Measurements from ENCODE around the gene WNT7A. TPM values are rescaled to one million over a fixed set of nuclear protein-coding genes. Genes with fewer than 3 reads are reported as not detected.
A peak's percentile ranks its signal among the peaks of the same experiment; 100 is the strongest.

Gene WNT7A
- total RNA-seq, 1 donor from 2014 or later = not detected

GRCh38 chr3:13825821-13826220 is 54.0 kb downstream of the WNT7A start:
- no peaks in the 10 kb centered on the region for H3K36me3 ChIP-seq
- no peak overlapping the region for H3K4me3 ChIP-seq
- Mint-ChIP-seq H3K27me3 (ENCODE audit: insufficient read depth, low read depth) (no peaks in the 10 kb centered on the region), H3K4me3 (no peak overlapping the region), H3K9me3 (peaks cover 7% of the 10 kb centered on the region), H3K27ac (peak overlapping the region; percentile 48), H3K36me3 (peaks cover 2% of the 10 kb centered on the region), H3K4me1 (peaks cover 41% of the 10 kb centered on the region)
- no peaks in the 10 kb centered on the region for H3K79me2 ChIP-seq (ENCODE audit: low read depth)
- H3K9ac ChIP-seq = no peak overlapping the region
- no peak for DNase-seq (ENCODE audit: low spot score)
- H3F3A ChIP-seq (ENCODE audit: low read depth) = no peaks in the 10 kb centered on the region
- H2AFZ ChIP-seq (replicated peaks) = no peak overlapping the region
- TF ChIP-seq EZH2 (IDR thresholded peaks at IDR 0.05) (no peak), CTCF (IDR thresholded peaks at IDR 0.05) (no peak), EZH2phosphoT487 (IDR thresholded peaks at IDR 0.05) (no peak)
- peaks cover 7% of the 10 kb centered on the region for H3K4me1 ChIP-seq
- no peaks in the 10 kb centered on the region for H4K20me1 ChIP-seq (ENCODE audit: low read depth)
- no peaks in the 10 kb centered on the region for H3K27me3 ChIP-seq
- H3K9me3 ChIP-seq (ENCODE audit: low read depth) = no peaks in the 10 kb centered on the region
- H3K4me2 ChIP-seq = no peak overlapping the region
- no peak overlapping the region for H3K27ac ChIP-seq

GRCh38 chr3:13825311-13825579 is 54.6 kb downstream of the WNT7A start:
- no peak overlapping the region for H3K4me3 ChIP-seq
- no peak overlapping the region for H3K4me3 Mint-ChIP-seq
- DNase-seq (ENCODE audit: low spot score) = no peak
- H3K27me3 ChIP-seq = no peaks in the 10 kb centered on the region
- TF ChIP-seq EZH2phosphoT487 (IDR thresholded peaks at IDR 0.05) (no peak), EZH2 (IDR thresholded peaks at IDR 0.05) (no peak), CTCF (IDR thresholded peaks at IDR 0.05) (no peak)
- no peaks in the 10 kb centered on the region for H3K27me3 Mint-ChIP-seq (ENCODE audit: insufficient read depth, low read depth)
- H3K9ac ChIP-seq = no peak overlapping the region
- no peaks in the 10 kb centered on the region for H3K79me2 ChIP-seq (ENCODE audit: low read depth)
- H4K20me1 ChIP-seq (ENCODE audit: low read depth) = no peaks in the 10 kb centered on the region
- H3K9me3 ChIP-seq (ENCODE audit: low read depth) = no peaks in the 10 kb centered on the region
- peaks cover 7% of the 10 kb centered on the region for H3K9me3 Mint-ChIP-seq
- H3K27ac Mint-ChIP-seq = peak overlapping the region; percentile 89
- no peaks in the 10 kb centered on the region for H3F3A ChIP-seq (ENCODE audit: low read depth)
- no peak overlapping the region for H3K27ac ChIP-seq
- H2AFZ ChIP-seq (replicated peaks) = no peak overlapping the region
- H3K4me1 Mint-ChIP-seq = peaks cover 37% of the 10 kb centered on the region
- peaks cover 7% of the 10 kb centered on the region for H3K4me1 ChIP-seq
- H3K36me3 Mint-ChIP-seq = peaks cover 2% of the 10 kb centered on the region
- no peaks in the 10 kb centered on the region for H3K36me3 ChIP-seq
- H3K4me2 ChIP-seq = no peak overlapping the region

GRCh38 chr3:13824521-13825310 is 55.2 kb downstream of the WNT7A start:
- H3K9me3 ChIP-seq (ENCODE audit: low read depth) = no peaks in the 10 kb centered on the region
- no peak overlapping the region for H3K4me3 Mint-ChIP-seq
- H3K9me3 Mint-ChIP-seq = peaks cover 7% of the 10 kb centered on the region
- H3K27ac ChIP-seq = no peak overlapping the region
- peaks cover 40% of the 10 kb centered on the region for H3K4me1 Mint-ChIP-seq
- H3K27me3 Mint-ChIP-seq (ENCODE audit: insufficient read depth, low read depth) = no peaks in the 10 kb centered on the region
- DNase-seq (ENCODE audit: low spot score) = no peak
- H3K36me3 ChIP-seq = no peaks in the 10 kb centered on the region
- no peak overlapping the region for H3K9ac ChIP-seq
- H3K27ac Mint-ChIP-seq = peak overlapping the region; percentile 89
- no peaks in the 10 kb centered on the region for H3K79me2 ChIP-seq (ENCODE audit: low read depth)
- peaks cover 7% of the 10 kb centered on the region for H3K4me1 ChIP-seq
- no peak overlapping the region for H3K4me3 ChIP-seq
- peaks cover 4% of the 10 kb centered on the region for H3K36me3 Mint-ChIP-seq
- H3K27me3 ChIP-seq = no peaks in the 10 kb centered on the region
- H3F3A ChIP-seq (ENCODE audit: low read depth) = no peaks in the 10 kb centered on the region
- H4K20me1 ChIP-seq (ENCODE audit: low read depth) = no peaks in the 10 kb centered on the region
- no peak overlapping the region for H2AFZ ChIP-seq (replicated peaks)
- H3K4me2 ChIP-seq = no peak overlapping the region
- TF ChIP-seq EZH2phosphoT487 (IDR thresholded peaks at IDR 0.05) = no peak
- no peak for TF ChIP-seq EZH2 (IDR thresholded peaks at IDR 0.05)
- no peak for TF ChIP-seq CTCF (IDR thresholded peaks at IDR 0.05)

All from neural progenitor cell (in vitro differentiated cells).